GM18907 (cell line): ENCODE measurements around the gene GRID1.
"Not testable (repeated sequence)": the region's sequence is repeated elsewhere in the genome, so short reads cannot be mapped to it uniquely, and the experiment has no call there.

ENCODE experiments used
- ATAC-seq: cut with Tn5 transposase; IDR thresholded peaks from one replicate; pipeline ENCODE4 v1.9.1; 2021; ENCODE audit warnings: mild to moderate bottlenecking, moderate library complexity; ENCODE audit not compliant: unreplicated experiment

Gene GRID1

GRCh38 chr10:86176850-86177536, 189.6 kb downstream of the GRID1 start:
- no peak for ATAC-seq

DNA sequence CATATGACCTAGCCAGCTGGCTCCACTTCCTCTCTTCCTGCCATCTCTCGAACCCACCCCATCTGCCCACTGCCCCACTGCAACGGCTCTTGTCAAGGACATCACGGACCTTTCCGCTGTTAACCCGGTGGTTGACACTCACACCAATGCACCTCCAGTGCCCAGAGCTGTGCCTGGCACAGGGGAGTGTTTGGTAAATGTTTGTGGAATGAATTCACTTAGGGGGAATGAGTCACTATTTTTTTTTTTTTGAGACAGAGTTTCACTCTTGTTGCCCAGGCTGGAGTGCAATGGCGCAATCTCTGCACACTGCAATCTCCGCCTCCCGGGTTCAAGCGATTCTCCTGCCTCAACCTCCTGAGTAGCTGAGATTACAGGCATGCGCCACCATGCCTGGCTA, 191.1 kb downstream of the GRID1 start:
- ATAC-seq = not testable (repeated sequence)

DNA sequence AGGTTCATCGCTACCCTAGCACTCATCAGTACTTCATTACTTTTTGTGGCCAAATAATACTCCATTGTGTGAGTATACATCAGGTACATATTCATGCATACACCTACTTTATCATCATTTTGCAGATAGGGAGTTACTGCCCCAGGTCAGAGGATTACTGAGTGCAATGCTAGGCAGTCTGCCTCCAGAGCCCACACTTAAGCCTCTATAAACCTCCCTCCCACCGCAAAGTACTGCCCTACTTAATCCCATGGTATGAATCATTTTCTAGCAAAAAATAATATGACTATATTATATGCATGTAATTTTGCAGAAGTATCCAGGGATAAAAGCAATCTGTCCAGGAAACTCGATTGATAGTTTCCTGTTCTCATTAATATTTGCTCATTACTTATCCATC, 194.3 kb downstream of the GRID1 start:
- ATAC-seq = no peak

GRCh38 chr10:86170255-86171108, 196.1 kb downstream of the GRID1 start:
- ATAC-seq = peak; percentile 44

GRCh38 chr10:86169506-86170254, 196.9 kb downstream of the GRID1 start:
- no peak for ATAC-seq

DNA sequence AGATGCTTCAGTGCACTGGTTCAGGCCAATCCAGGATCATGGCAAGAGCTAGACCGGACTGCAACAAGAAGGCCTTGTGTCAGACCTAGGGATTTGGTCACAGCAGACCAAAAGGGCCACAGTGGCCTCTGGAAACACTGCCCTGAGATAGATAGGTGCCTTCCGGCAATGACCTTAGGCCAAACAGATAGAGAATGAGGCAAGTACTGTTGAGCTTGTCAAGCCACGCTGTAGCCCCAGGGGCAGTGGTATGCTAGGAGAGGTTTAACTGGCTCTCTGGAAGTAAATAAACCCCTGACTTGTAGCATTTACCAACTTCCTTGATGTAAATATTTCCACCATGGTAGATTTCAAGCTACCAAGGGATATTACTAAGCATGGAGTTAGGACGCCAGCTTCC, 197.5 kb downstream of the GRID1 start:
- ATAC-seq = no peak

DNA sequence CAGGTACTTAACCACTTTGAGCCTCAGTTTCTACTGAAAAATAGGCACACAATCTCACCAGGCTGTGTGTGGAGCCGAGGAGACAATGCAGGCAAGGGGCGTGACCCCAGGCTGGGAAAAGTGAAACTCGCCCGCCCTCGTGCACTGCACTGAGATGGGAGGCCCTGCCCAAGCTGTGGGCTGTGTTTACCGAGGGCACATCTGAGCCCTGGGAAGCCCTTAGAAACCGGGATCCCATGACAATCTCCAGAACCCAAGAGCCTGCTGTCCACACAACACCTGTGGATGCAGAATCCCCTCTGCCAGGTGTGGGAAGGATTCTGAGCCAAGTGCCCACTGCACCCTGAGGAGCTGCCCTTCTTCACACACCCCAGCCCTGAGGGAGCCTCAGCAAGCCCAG, 198.3 kb downstream of the GRID1 start:
- ATAC-seq = no peak

DNA sequence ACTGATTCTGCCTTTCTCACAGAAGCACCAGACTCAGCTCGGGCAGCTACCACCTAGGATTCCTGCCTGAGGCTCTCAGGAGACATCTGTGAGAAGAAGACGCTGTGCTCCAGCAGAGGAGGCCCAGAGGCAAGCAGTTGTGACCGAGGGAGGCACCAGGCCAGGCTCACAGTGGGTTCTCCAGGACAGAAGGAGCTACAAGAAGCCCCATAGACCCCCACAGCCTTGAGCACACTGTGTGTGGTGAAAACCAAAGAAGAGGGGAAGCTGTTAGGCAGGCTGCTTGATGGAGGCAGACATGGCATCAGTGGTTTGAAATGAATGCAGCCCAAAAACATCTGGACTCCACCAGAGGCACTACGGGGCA, 198.8 kb downstream of the GRID1 start:
- no peak for ATAC-seq

DNA sequence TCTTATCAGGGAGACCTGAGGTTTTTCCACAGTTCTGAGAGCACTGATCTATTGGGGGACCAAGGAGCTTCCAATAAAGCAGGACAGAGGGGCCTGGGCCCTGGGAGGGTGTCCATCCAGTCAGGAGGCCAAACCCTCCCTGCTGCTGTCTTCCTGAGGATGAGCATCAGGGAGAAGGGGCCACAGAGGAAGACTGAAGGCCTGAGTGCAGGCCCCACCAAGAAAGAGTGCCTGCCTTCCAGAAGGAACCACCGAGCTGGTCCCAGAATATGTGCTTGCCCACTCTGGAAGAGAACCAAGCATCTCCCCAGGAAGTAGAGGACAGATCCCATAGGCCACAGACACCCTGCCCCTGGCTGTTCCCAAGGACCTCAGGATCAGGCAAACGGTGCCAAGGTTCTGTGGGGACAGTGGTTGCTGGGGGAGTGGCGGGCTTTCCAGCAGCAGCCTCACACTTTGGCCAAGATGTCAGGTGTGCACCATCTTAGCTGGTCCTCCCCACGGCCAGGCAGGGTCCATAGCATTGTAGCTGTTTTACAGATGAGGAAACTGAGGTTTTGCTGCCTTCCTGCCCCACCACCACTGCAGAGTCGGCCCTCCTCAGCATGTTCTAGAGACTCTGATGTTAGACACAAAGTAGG, 199.4 kb downstream of the GRID1 start:
- no peak for ATAC-seq

DNA sequence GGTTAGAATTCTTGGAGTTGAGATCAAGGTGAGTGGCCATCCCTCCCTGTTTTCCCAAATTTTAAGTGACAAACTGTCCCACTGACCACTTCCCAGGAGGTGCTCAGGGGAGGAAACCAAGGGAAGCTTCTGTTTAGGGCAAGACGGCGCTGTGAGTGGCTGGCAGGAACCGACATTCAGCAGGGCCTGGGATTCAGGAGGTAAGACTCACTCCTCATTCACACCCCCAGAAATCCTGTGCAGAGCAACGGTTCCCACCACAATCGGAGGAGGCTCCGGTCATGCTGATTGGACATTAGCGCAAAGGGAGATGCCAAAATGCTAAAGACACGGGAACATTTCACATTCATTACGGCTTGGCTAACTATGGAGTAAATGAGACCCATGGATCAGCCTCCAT, 200.9 kb downstream of the GRID1 start:
- no peak for ATAC-seq

DNA sequence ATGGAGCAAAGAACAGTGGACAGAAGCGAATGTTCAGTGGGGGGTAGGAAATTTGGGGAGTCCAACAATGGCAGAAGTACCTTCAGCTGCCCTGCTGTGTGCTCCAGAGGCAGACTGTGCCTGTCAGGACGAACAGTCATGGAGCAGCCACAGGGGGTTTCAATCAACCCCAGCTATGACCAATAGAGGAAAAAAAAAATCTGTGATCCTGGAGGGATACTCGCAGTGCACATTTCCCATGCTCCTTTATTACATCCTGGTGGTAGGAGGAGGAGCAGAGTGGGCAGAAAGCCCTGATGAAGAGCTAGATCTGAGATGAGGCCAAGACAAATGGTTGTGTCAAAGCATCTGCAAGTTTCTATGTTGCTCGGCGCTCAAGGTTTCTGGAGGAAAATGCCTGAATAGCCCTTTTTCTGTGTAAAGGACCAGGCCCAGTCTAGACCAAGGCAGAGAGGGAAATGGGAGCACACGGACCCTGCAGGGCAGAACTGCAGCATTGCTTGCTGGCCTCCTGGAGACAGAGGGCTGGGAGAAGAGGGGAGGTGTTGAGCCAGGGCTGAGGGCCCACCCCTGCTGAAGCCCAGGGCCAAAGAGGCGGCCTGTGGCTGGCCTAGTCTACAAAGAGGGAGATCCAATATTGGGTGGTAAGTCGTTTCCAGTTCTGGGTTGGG, 201.5 kb downstream of the GRID1 start:
- no peak for ATAC-seq

DNA sequence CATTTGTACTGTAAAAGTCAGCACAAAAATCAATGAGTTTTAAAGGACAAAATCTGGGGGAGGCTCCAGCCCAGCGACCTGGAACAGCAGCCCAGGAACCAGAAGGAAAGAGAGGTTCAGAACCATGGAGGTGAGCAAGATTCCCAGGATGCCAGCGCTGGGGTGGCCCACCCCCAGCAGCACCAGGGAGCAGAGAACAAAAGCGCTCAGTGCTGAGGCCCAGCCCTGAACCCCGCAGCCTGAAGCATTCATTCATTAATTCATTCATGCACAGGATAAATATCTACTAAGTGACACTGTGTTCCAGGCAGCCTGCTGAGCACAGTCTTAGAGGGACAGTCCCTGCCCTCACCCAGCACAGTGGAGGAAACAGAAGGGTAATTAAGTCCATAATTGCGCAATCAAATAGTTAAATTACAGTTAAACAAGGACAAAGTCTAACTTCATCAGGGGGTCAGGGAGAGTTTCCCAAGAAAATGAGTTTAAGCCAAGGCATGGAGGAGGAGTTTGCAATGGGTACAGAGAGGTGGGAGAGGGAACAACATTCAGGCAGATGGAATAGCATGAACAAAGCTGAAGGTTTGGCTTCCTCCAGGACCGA, 202.3 kb downstream of the GRID1 start:
- no peak for ATAC-seq

GRCh38 chr10:86163522-86164173, 202.9 kb downstream of the GRID1 start:
- no peak for ATAC-seq

DNA sequence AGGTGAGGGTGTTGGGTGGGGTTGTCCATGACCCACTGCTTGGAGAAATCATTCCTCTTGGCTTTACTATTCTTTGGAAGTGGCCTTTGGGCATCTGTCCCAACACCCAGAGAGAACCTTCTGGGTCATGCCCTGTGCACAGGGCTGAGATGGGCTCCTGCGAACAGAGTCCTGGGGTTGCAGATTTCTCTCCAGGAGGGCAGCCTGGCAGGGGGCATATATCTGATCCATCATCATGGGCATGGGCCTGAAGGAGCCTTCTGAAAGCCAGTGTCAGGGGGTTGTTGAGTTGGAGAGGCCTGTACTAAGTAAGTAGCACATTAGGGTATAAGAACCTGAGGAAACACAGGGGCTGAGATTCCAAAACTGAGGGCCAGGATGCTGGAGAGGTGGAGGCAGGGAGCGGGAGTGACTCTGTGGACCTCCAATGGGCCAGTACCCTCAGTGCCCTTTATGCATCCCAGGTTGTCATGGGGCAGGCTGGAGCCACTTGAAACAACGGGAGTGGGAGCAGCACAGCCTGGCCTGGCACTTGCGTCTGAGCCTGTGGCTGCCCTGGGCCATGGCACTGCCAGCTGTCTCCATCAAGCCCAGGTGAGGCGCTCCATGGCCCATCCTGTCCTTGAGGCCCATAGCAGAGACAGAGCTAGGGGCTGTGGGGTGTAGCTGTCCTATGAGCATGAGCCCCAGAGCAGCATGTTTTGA, 203.7 kb downstream of the GRID1 start:
- no peak for ATAC-seq

- no peak for ATAC-seq
Observed at GRCh38 chr10:86162036-86162435, 204.6 kb downstream of the GRID1 start.

GRCh38 chr10:86160890-86161585, 205.6 kb downstream of the GRID1 start:
- no peak for ATAC-seq

GRCh38 chr10:86159797-86160196, 206.8 kb downstream of the GRID1 start:
- ATAC-seq = no peak

GRCh38 chr10:86155054-86155921, 211.3 kb downstream of the GRID1 start:
- ATAC-seq = no peak
